GM18861 (cell line): ENCODE results near the gene DOK3.
A peak's percentile ranks its signal among the peaks of the same experiment; 100 is the strongest.

Source experiments
- ATAC-seq: cut with Tn5 transposase; IDR thresholded peaks from one replicate; pipeline ENCODE4 v1.9.1; 2021; ENCODE audit not compliant: unreplicated experiment

Gene DOK3

GRCh38 chr5:177469750-177470525 lies 39.7 kb downstream of the DOK3 start:
- ATAC-seq: no peak

- ATAC-seq: no peak
Measured at GRCh38 chr5:177468685-177469628, 40.7 kb downstream of the DOK3 start.

GRCh38 chr5:177468329-177468684 lies 41.3 kb downstream of the DOK3 start:
- ATAC-seq: no peak

- ATAC-seq: no peak
Measured at GRCh38 chr5:177467436-177467835, 42.2 kb downstream of the DOK3 start.

GRCh38 chr5:177466861-177467260 lies 42.8 kb downstream of the DOK3 start:
- ATAC-seq: no peak

- no peak for ATAC-seq
Measured at GRCh38 chr5:177465044-177465443, 44.6 kb downstream of the DOK3 start.

GRCh38 chr5:177462021-177462670 lies 47.5 kb downstream of the DOK3 start:
- ATAC-seq: no peak

GRCh38 chr5:177459819-177460628 lies 49.6 kb downstream of the DOK3 start:
- no peak for ATAC-seq

GRCh38 chr5:177459357-177459756 lies 50.3 kb downstream of the DOK3 start:
- no peak for ATAC-seq

- no peak for ATAC-seq
Measured at GRCh38 chr5:177458912-177459350, 50.7 kb downstream of the DOK3 start.

- ATAC-seq: no peak
Measured at GRCh38 chr5:177457852-177458681, 51.6 kb downstream of the DOK3 start.

- peak; percentile 42 for ATAC-seq
Measured at GRCh38 chr5:177456976-177457851, 52.4 kb downstream of the DOK3 start.

- no peak for ATAC-seq
Measured at GRCh38 chr5:177456591-177456964, 53.0 kb downstream of the DOK3 start.

GRCh38 chr5:177455661-177456590 lies 53.7 kb downstream of the DOK3 start:
- ATAC-seq: peak; percentile 10

- peak; percentile 35 for ATAC-seq
Measured at GRCh38 chr5:177455036-177455660, 54.5 kb downstream of the DOK3 start.

- ATAC-seq: peak; percentile 32
Measured at GRCh38 chr5:177454397-177455035, 55.1 kb downstream of the DOK3 start.
